WTC11 (cell line): ENCODE measurements around the gene OR5K1. TPM values are rescaled to one million over a fixed set of nuclear protein-coding genes. Genes with fewer than 3 reads are reported as not detected.

ENCODE experiments used
- ATAC-seq: fragments of 200-7000 bp; cut with Tn5 transposase; 2 replicates; pipeline ENCODE4 v1.10.0; 2021; ENCODE audit warnings: mild to moderate bottlenecking, moderate library complexity
- CTCF ChIA-PET: fragments of 300-600 bp; sonication (Branson Sonifier 250); formaldehyde crosslinking; loops from one replicate; lab custom pipeline; 2021; ENCODE audit warnings: antibody characterized with exemption; lab: Charles Lee
- POLR2A ChIA-PET: fragments of 350-600 bp; sonication (Branson Sonifier 250); formaldehyde crosslinking; loops from one replicate; lab custom pipeline; 2021; ENCODE audit warnings: antibody characterized with exemption; lab: Charles Lee
- DNase-seq: peaks from one replicate; pipeline ENCODE4 v3.0.0; 2021; ENCODE audit warnings: low spot score
- H3K27ac Mint-ChIP-seq: 2 replicates; pipeline ENCODE4 v1.8.0; 2021; ENCODE audit warnings: mixed read lengths
- H3K27me3 Mint-ChIP-seq: 2 replicates; pipeline ENCODE4 v1.8.0; 2021; ENCODE audit warnings: low read depth, mild to moderate bottlenecking, moderate library complexity, mixed read lengths
- H3K36me3 Mint-ChIP-seq: 2 replicates; pipeline ENCODE4 v1.8.0; 2021; ENCODE audit warnings: mixed read lengths
- H3K4me1 Mint-ChIP-seq: 2 replicates; pipeline ENCODE4 v1.8.0; 2022; ENCODE audit warnings: mixed read lengths
- H3K4me3 Mint-ChIP-seq: 2 replicates; pipeline ENCODE4 v1.8.0; 2021; ENCODE audit warnings: mild to moderate bottlenecking, moderate library complexity, mixed read lengths
- H3K9me3 Mint-ChIP-seq: 2 replicates; pipeline ENCODE4 v1.8.0; 2021; ENCODE audit warnings: mixed read lengths
- ATF6 ChIP-seq: sonication (generic); formaldehyde crosslinking; IDR thresholded peaks from 2 replicates; pipeline ENCODE4 v1.8.1; 2023; ENCODE audit warnings: mild to moderate bottlenecking, missing genetic modification reagents
- E2F4 ChIP-seq: sonication (generic); formaldehyde crosslinking; IDR thresholded peaks from 2 replicates; pipeline ENCODE4 v1.8.1; 2022; ENCODE audit warnings: low read depth, mild to moderate bottlenecking, moderate library complexity, missing genetic modification reagents, borderline replicate concordance
- E2F5 ChIP-seq: sonication (generic); formaldehyde crosslinking; IDR thresholded peaks from 2 replicates; pipeline ENCODE4 v1.8.1; 2022; ENCODE audit warnings: mild to moderate bottlenecking, moderate library complexity, missing genetic modification reagents
- GABPB1 ChIP-seq: sonication (generic); formaldehyde crosslinking; IDR thresholded peaks from 2 replicates; pipeline ENCODE4 v1.8.1; 2023; ENCODE audit warnings: mild to moderate bottlenecking, missing genetic modification reagents
- HMGXB4 ChIP-seq: sonication (generic); formaldehyde crosslinking; IDR thresholded peaks from 2 replicates; pipeline ENCODE4 v1.8.1; 2023; ENCODE audit warnings: mild to moderate bottlenecking, moderate library complexity, missing genetic modification reagents
- IRF2 ChIP-seq: sonication (generic); formaldehyde crosslinking; IDR thresholded peaks from 2 replicates; pipeline ENCODE4 v1.8.0; 2022; ENCODE audit warnings: low read depth, missing genetic modification reagents, borderline replicate concordance
- JAZF1 ChIP-seq: fragments of 250-450 bp; sonication (Bioruptor Pico); IDR thresholded peaks from 2 replicates; pipeline ENCODE4 v1.9.0; 2021; ENCODE audit warnings: moderate library complexity, mild to moderate bottlenecking, inconsistent platforms
- KAT7 ChIP-seq: sonication (generic); formaldehyde crosslinking; IDR thresholded peaks from 2 replicates; pipeline ENCODE4 v1.8.1; 2023; ENCODE audit warnings: missing genetic modification reagents, mild to moderate bottlenecking, borderline replicate concordance
- MLX ChIP-seq: sonication (generic); formaldehyde crosslinking; IDR thresholded peaks from 2 replicates; pipeline ENCODE4 v1.8.1; 2023; ENCODE audit warnings: mild to moderate bottlenecking, missing genetic modification reagents, moderate library complexity
- RORB ChIP-seq: fragments of 250-450 bp; sonication (Bioruptor Pico); IDR thresholded peaks from 2 replicates; pipeline ENCODE4 v1.9.0; 2021; ENCODE audit warnings: mild to moderate bottlenecking
- SMAD3 ChIP-seq: sonication (generic); formaldehyde crosslinking; IDR thresholded peaks from 2 replicates; pipeline ENCODE4 v1.8.0; 2022; ENCODE audit warnings: missing genetic modification reagents, mild to moderate bottlenecking, borderline replicate concordance
- SP1 ChIP-seq: sonication (generic); formaldehyde crosslinking; conservative IDR thresholded peaks from 2 replicates; pipeline ENCODE4 v1.8.1; 2022; ENCODE audit warnings: missing genetic modification reagents
- TP53 ChIP-seq: sonication (generic); formaldehyde crosslinking; IDR thresholded peaks from 2 replicates; pipeline ENCODE4 v1.8.1; 2023; ENCODE audit warnings: mild to moderate bottlenecking, missing genetic modification reagents
- ZBTB43 ChIP-seq: sonication (generic); formaldehyde crosslinking; IDR thresholded peaks from 2 replicates; pipeline ENCODE4 v1.8.1; 2023; ENCODE audit warnings: mild to moderate bottlenecking, missing genetic modification reagents
- ZNF138 ChIP-seq: sonication (generic); formaldehyde crosslinking; conservative IDR thresholded peaks from 2 replicates; pipeline ENCODE4 v1.8.1; 2022; ENCODE audit warnings: mild to moderate bottlenecking, moderate library complexity, missing genetic modification reagents
- ZNF219 ChIP-seq: sonication (generic); formaldehyde crosslinking; IDR thresholded peaks from 2 replicates; pipeline ENCODE4 v1.8.0; 2023; ENCODE audit warnings: missing genetic modification reagents, mild to moderate bottlenecking, borderline replicate concordance
- ZNF232 ChIP-seq: sonication (generic); formaldehyde crosslinking; IDR thresholded peaks from 2 replicates; pipeline ENCODE4 v1.8.0; 2022; ENCODE audit warnings: mild to moderate bottlenecking, missing genetic modification reagents
- ZNF317 ChIP-seq: sonication (generic); formaldehyde crosslinking; IDR thresholded peaks from 2 replicates; pipeline ENCODE4 v1.8.1; 2023; ENCODE audit warnings: low read depth, mild to moderate bottlenecking, moderate library complexity, missing genetic modification reagents, borderline replicate concordance
- ZNF396 ChIP-seq: fragments of 250-450 bp; sonication (Bioruptor Pico); IDR thresholded peaks from 2 replicates; pipeline ENCODE4 v1.8.0; 2021; ENCODE audit warnings: mild to moderate bottlenecking, moderate library complexity, borderline replicate concordance
- ZNF425 ChIP-seq: fragments of 250-450 bp; sonication (Bioruptor Pico); conservative IDR thresholded peaks from 2 replicates; pipeline ENCODE4 v1.9.0; 2021; ENCODE audit warnings: mild to moderate bottlenecking
- ZNF512 ChIP-seq: sonication (generic); formaldehyde crosslinking; IDR thresholded peaks from 2 replicates; pipeline ENCODE4 v1.8.1; 2022; ENCODE audit warnings: missing genetic modification reagents, borderline replicate concordance
- total RNA-seq: library from RNA; stranded (reverse); gene quantifications from 3 replicates; pipeline ENCODE4 v1.2.3, GENCODE V29; 2021

The OR5K1 gene
- total RNA-seq, 1 experiment from 2014 or later = not detected

- Mint-ChIP-seq H3K27ac (no peak overlapping the region), H3K27me3 (no peaks in the 10 kb centered on the region), H3K4me1 (peaks cover 4% of the 10 kb centered on the region; the same call in 1 of the 2 replicates), H3K36me3 (0 out of 2 replicates have a peak, but pooled peaks cover 5% of the 10 kb centered on the region)
- ATAC-seq (no peak), DNase-seq (no peak)
- CTCF ChIA-PET = no interaction called here
- TF ChIP-seq SMAD3 (CRISPR knock-in tag) (no peak), ZNF512 (no peak), HMGXB4 (CRISPR knock-in tag) (no peak), MLX (no peak), ZBTB43 (CRISPR knock-in tag) (no peak), IRF2 (CRISPR knock-in tag) (no peak), E2F4 (no peak)
- TF ChIP-seq, all 79 proteins: peak for 0
- Mint-ChIP-seq H3K9me3 (peaks cover 8% of the 10 kb centered on the region; the same call in 1 of the 2 replicates), H3K4me3 (no peak overlapping the region)
- POLR2A ChIA-PET = no interaction called here
These were observed 41.5 kb downstream of the OR5K1 start for GRCh38 chr3:98504539-98504938.

GRCh38 chr3:98508582-98508981, 45.6 kb downstream of the OR5K1 start:
- Mint-ChIP-seq H3K27me3 (no peaks in the 10 kb centered on the region), H3K4me1 (peaks cover 5% of the 10 kb centered on the region; the same call in 1 of the 2 replicates), H3K27ac (no peak overlapping the region), H3K9me3 (peaks cover 8% of the 10 kb centered on the region; the same call in 1 of the 2 replicates), H3K4me3 (no peak overlapping the region), H3K36me3 (0 out of 2 replicates have a peak, but pooled peaks cover 5% of the 10 kb centered on the region)
- ChIA-PET CTCF (interaction anchor here (1.3 kb wide), 1 partner anchor 104 kb away, joined by 3 read pairs; no protein-coding TSS in a partner anchor), POLR2A (no interaction called here)
- ATAC-seq (no peak), DNase-seq (no peak)
- TF ChIP-seq KAT7 (CRISPR knock-in tag) (no peak), ZNF317 (no peak), ATF6 (no peak), RORB (no peak), JAZF1 (no peak), TP53 (CRISPR knock-in tag) (no peak), HMGXB4 (CRISPR knock-in tag) (no peak), ZNF138 (CRISPR knock-in tag) (no peak), GABPB1 (CRISPR knock-in tag) (no peak), ZNF425 (CRISPR knock-in tag) (no peak), ZNF219 (no peak), IRF2 (CRISPR knock-in tag) (no peak), E2F5 (CRISPR knock-in tag) (no peak), SP1 (CRISPR knock-in tag) (no peak), ZNF396 (CRISPR knock-in tag) (no peak), ZNF232 (CRISPR knock-in tag) (no peak)
